Calu3 (cell line): ENCODE data around the gene ERH. TPM values are rescaled to one million over a fixed set of nuclear protein-coding genes. Genes with fewer than 3 reads are reported as not detected.
A peak's percentile ranks its signal among the peaks of the same experiment; 100 is the strongest.

Experiments used
- BruUV-seq: library from RNA; stranded (reverse); fragments of 400-500 nt; replicated peaks from 2 replicates; lab custom pipeline; 2021; lab: Mats Ljungman, UMichigan
- CTCF ChIA-PET: fragments of 300-600 bp; sonication (Branson Sonifier 250); formaldehyde crosslinking; loops from one replicate; lab custom pipeline; 2022; ENCODE audit warnings: antibody characterized with exemption; lab: Charles Lee
- DNase-seq: peaks from one replicate; pipeline ENCODE4 v3.0.0; 2022
- H3K27ac Mint-ChIP-seq: one replicate; pipeline ENCODE4 v1.8.0; 2022; ENCODE audit warnings: mixed read lengths; ENCODE audit not compliant: unreplicated experiment
- H3K27me3 Mint-ChIP-seq: one replicate; pipeline ENCODE4 v1.8.0; 2022; ENCODE audit warnings: mixed read lengths; ENCODE audit not compliant: unreplicated experiment
- H3K36me3 Mint-ChIP-seq: one replicate; pipeline ENCODE4 v1.8.0; 2022; ENCODE audit warnings: mild to moderate bottlenecking, moderate library complexity, mixed read lengths; ENCODE audit not compliant: insufficient read depth, unreplicated experiment
- H3K4me1 Mint-ChIP-seq: one replicate; pipeline ENCODE4 v1.8.0; 2022; ENCODE audit warnings: mild to moderate bottlenecking, low read depth, mixed read lengths; ENCODE audit not compliant: unreplicated experiment
- H3K4me3 Mint-ChIP-seq: one replicate; pipeline ENCODE4 v1.8.0; 2022; ENCODE audit warnings: mild to moderate bottlenecking, low read depth, moderate library complexity, mixed read lengths; ENCODE audit not compliant: unreplicated experiment
- H3K9me3 Mint-ChIP-seq: one replicate; pipeline ENCODE4 v1.8.0; 2022; ENCODE audit warnings: low read depth, mixed read lengths; ENCODE audit not compliant: unreplicated experiment
- CTCF ChIP-seq: fragments of 200-600 bp; IDR thresholded peaks from one replicate; pipeline ENCODE4 v1.8.0; 2022; ENCODE audit warnings: antibody characterized with exemption; ENCODE audit not compliant: unreplicated experiment
- intact Hi-C: fragments of 100-400 bp; cut with micrococcal nuclease; formaldehyde crosslinking; loops from one replicate; pipeline ENCODE4 v1.10.0; 2022; ENCODE audit not compliant: unreplicated experiment
- total RNA-seq: library from RNA; stranded (reverse); gene quantifications from 2 replicates; pipeline ENCODE4 v1.2.3, GENCODE V29; 2022

The ERH gene
- total RNA-seq, 1 experiment from 2014 or later, result 343 TPM

GRCh38 chr14:69376439-69376838, 21.7 kb downstream of the ERH start:
- H3K4me1 Mint-ChIP-seq, result peaks cover 24% of the 10 kb centered on the region
- BruUV-seq, result no TSS peak
- H3K9me3 Mint-ChIP-seq, result no peaks in the 10 kb centered on the region
- H3K27me3 Mint-ChIP-seq, result no peaks in the 10 kb centered on the region
- TF ChIP-seq CTCF, result no peak
- intact Hi-C loops, result no loop called here
- peak overlapping the region; percentile 27 for H3K27ac Mint-ChIP-seq
- DNase-seq, result no peak
- peaks cover 29% of the 10 kb centered on the region for H3K36me3 Mint-ChIP-seq
- CTCF ChIA-PET, result interaction anchor here (0.6 to 1.3 kb wide), 6 partner anchors 20 to 115 kb away, joined by 3 to 4 read pairs (median 3); partner anchors contain the start of genes ERH and SLC39A9
- H3K4me3 Mint-ChIP-seq, result no peak overlapping the region

- Mint-ChIP-seq H3K4me3 (no peak overlapping the region), H3K27me3 (no peaks in the 10 kb centered on the region), H3K4me1 (peaks cover 24% of the 10 kb centered on the region), H3K27ac (peak overlapping the region; percentile 27), H3K36me3 (peaks cover 29% of the 10 kb centered on the region), H3K9me3 (no peaks in the 10 kb centered on the region)
- DNase-seq, result no peak
- no peak for TF ChIP-seq CTCF
- no TSS peak for BruUV-seq
- intact Hi-C loops, result no loop called here
- CTCF ChIA-PET, result interaction anchor here (0.7 to 1.3 kb wide), 2 partner anchors 33 to 84 kb away, joined by 3 to 4 read pairs; no protein-coding TSS in a partner anchor
Measured at GRCh38 chr14:69375722-69376121, 22.4 kb downstream of the ERH start.

- no peaks in the 10 kb centered on the region for H3K9me3 Mint-ChIP-seq
- no peak overlapping the region for H3K27ac Mint-ChIP-seq
- no peak for DNase-seq
- H3K4me1 Mint-ChIP-seq, result peaks cover 24% of the 10 kb centered on the region
- no peak overlapping the region for H3K4me3 Mint-ChIP-seq
- BruUV-seq, result no TSS peak
- no peaks in the 10 kb centered on the region for H3K27me3 Mint-ChIP-seq
- intact Hi-C loops, result no loop called here
- H3K36me3 Mint-ChIP-seq, result peaks cover 24% of the 10 kb centered on the region
- CTCF ChIA-PET, result no interaction called here
- no peak for TF ChIP-seq CTCF
Measured at GRCh38 chr14:69375182-69375581, 22.9 kb downstream of the ERH start.

GRCh38 chr14:69374235-69374634, 23.9 kb downstream of the ERH start:
- DNase-seq, result no peak
- CTCF ChIA-PET, result no interaction called here
- BruUV-seq, result no TSS peak
- Mint-ChIP-seq H3K36me3 (peaks cover 14% of the 10 kb centered on the region), H3K4me3 (no peak overlapping the region), H3K27me3 (no peaks in the 10 kb centered on the region), H3K9me3 (no peaks in the 10 kb centered on the region), H3K4me1 (peaks cover 24% of the 10 kb centered on the region), H3K27ac (no peak overlapping the region)
- intact Hi-C loops, result no loop called here
- no peak for TF ChIP-seq CTCF
